ENCODE results near the gene ATF7. TPM values are rescaled to one million over a fixed set of nuclear protein-coding genes. Genes with fewer than 3 reads are reported as not detected.

ATF7 gene
- total RNA-seq, 2 experiments from 2014 or later = 19.3 to 20.7 TPM

DNA sequence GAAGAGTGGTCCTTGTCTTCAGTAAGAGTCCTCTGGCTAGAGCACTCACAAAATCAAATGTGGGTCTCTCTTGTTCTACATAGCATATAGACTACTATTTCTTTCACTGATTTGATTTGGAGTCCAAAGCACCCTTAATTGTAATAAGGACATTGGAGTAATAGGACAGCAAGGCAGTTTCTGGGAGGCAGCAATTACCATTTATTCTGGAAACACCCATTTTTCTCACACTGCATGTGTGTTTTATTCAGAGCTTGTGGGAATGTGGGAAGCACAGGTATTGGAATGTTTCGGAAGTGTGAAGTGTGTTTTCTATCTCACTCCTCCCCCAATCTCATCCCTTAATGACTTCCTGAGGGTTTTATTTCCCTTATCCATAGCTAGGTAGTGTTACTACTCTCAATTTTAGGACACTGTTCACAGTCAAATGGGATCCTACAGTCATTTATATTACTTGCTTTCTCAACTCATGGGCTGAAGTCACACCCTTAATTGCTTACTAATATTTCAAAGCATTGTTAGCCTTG is 154.1 kb downstream of the ATF7 start:
- Mint-ChIP-seq H3K4me3 (no peak overlapping the region), H3K9me3 (no peaks in the 10 kb centered on the region), H3K36me3 (peaks cover 80% of the 10 kb centered on the region), H3K27ac (peak overlapping the region; percentile 26), H3K4me1 (ENCODE audit: low read depth) (peaks cover 57% of the 10 kb centered on the region), H3K27me3 (no peaks in the 10 kb centered on the region)
- no peak for DNase-seq
- ChIA-PET POLR2A (interaction anchor here (1.5 to 7.7 kb wide), 2 partner anchors 12 to 18 kb away, joined by 6 to 53 read pairs; no protein-coding TSS in a partner anchor), CTCF (interaction anchor here (1.3 kb wide), 1 partner anchor 10 kb away, joined by 4 read pairs; no protein-coding TSS in a partner anchor)
- intact Hi-C loops (cut with micrococcal nuclease) = no loop called here

DNA sequence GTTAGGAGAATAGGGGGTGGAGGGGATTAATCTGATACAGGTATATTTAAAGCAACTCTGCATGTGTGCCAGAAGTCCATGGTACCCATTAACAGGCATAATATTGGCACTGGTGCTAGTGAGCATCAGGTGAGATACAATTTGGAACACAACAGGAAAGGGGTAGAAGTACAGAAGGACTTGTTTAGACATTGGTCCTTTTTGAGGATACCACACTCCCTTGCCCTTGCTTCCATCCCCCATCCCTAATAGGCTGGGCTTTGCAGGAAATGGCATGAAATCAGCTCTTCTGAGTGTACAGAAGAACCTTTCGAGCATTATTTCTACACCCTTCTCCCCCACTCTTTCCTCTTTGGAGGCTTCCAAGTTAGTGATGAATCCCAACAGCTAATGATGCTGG is 157.9 kb downstream of the ATF7 start:
- Mint-ChIP-seq H3K27ac (no peak overlapping the region), H3K27me3 (no peaks in the 10 kb centered on the region), H3K36me3 (peaks cover 75% of the 10 kb centered on the region), H3K4me1 (ENCODE audit: low read depth) (peaks cover 37% of the 10 kb centered on the region), H3K4me3 (no peak overlapping the region), H3K9me3 (no peaks in the 10 kb centered on the region)
- DNase-seq = no peak
- CTCF ChIA-PET = no interaction called here
- POLR2A ChIA-PET = interaction anchor here (1.0 kb wide), 1 partner anchor 9 kb away, joined by 7 read pairs; no protein-coding TSS in a partner anchor
- intact Hi-C loops (cut with micrococcal nuclease) = no loop called here

GRCh38 chr12:53467880-53468279 is 158.3 kb downstream of the ATF7 start:
- H3K9me3 Mint-ChIP-seq = no peaks in the 10 kb centered on the region
- H3K27ac Mint-ChIP-seq = no peak overlapping the region
- DNase-seq = no peak
- peaks cover 78% of the 10 kb centered on the region for H3K36me3 Mint-ChIP-seq
- peaks cover 38% of the 10 kb centered on the region for H3K4me1 Mint-ChIP-seq (ENCODE audit: low read depth)
- no peaks in the 10 kb centered on the region for H3K27me3 Mint-ChIP-seq
- H3K4me3 Mint-ChIP-seq = no peak overlapping the region
- CTCF ChIA-PET = no interaction called here
- POLR2A ChIA-PET = interaction anchor here (1.0 to 1.2 kb wide), 2 partner anchors 8 to 9 kb away, joined by 3 to 7 read pairs; no protein-coding TSS in a partner anchor
- intact Hi-C loops (cut with micrococcal nuclease) = no loop called here

DNA sequence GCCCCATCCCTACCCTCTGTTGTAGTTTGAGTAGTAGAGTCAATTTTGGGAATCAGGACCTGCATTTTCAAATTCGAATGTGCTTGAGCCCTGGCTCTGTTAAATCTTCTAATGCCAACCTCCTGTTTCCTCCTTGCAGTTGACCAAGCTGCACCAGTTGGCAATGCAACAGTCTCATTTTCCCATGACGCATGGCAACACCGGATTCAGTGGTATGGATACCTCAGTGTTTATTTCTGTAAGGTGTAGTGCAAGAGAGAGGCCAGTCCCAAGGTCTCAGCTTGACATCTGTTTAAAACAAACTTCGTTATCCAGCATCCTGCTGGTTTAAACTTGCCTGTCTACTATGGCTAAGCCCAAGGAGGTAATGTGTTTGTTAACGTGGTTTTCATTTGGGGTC is 159.1 kb downstream of the ATF7 start:
- peaks cover 80% of the 10 kb centered on the region for H3K36me3 Mint-ChIP-seq
- intact Hi-C loops (cut with micrococcal nuclease) = no loop called here

DNA sequence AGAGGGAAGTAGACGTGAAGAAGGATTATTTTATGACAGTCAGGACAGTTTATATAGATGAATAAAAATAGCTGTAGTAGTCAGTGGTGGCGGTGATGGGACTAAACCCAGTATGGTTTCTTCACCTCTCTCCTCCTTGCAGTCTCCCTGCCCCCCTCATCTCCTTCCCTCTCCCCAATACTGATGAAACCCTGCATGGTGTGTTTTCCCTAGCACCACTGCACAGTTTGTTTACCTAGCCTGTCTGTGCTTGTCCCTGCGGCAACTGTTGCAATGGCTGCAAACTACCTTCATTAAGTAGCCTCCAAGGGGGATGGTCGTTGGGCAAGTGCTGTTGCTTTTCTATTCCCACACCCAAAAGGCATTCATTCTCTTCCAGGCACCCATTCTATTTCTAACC is 159.5 kb downstream of the ATF7 start:
- no peak overlapping the region for H3K4me3 Mint-ChIP-seq

More for the DNA sequence above, 159.1 kb downstream of the ATF7 start:
- Mint-ChIP-seq H3K27me3 (no peaks in the 10 kb centered on the region), H3K4me1 (ENCODE audit: low read depth) (peaks cover 36% of the 10 kb centered on the region), H3K4me3 (no peak overlapping the region), H3K27ac (peak overlapping the region; percentile 1), H3K9me3 (no peaks in the 10 kb centered on the region)
- ChIA-PET CTCF (interaction anchor here (0.6 kb wide), 1 partner anchor 24 kb away, joined by 3 read pairs; no protein-coding TSS in a partner anchor), POLR2A (interaction anchor here (1.0 to 1.3 kb wide), 4 partner anchors 8 to 16 kb away, joined by 3 to 7 read pairs (median 4); no protein-coding TSS in a partner anchor)
- no peak for DNase-seq

DNA sequence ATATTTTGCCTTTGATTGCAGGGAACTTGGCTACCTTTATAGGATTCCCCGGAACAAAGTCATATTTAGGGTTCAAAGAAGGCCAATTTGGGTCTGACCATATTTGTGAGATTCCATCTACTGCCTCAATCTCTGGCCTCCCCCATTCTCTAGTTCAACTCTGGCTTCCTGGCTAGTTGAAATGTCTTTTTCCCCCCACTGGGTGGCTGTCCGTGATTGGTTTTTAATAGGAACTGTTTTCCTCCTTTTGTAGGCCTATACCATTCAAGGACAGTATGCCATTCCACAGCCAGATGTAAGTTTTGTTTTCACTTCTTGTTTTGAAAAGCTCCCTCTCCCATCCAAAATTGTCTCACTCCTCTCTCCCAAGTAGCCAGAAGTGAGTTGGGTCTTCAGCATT is 160.5 kb downstream of the ATF7 start:
- ChIA-PET CTCF (interaction anchor here (0.6 to 1.7 kb wide), 2 partner anchors 11 to 141 kb away, joined by 3 to 8 read pairs; no protein-coding TSS in a partner anchor), POLR2A (interaction anchor here (1.3 to 2.5 kb wide), 3 partner anchors 8 to 18 kb away, joined by 3 to 16 read pairs (median 4); no protein-coding TSS in a partner anchor)
- peak overlapping the region; percentile 40 for H3K27ac Mint-ChIP-seq
- H3K27me3 Mint-ChIP-seq = no peaks in the 10 kb centered on the region
- H3K4me3 Mint-ChIP-seq = no peak overlapping the region
- intact Hi-C loops (cut with micrococcal nuclease) = no loop called here
- no peaks in the 10 kb centered on the region for H3K9me3 Mint-ChIP-seq
- H3K4me1 Mint-ChIP-seq (ENCODE audit: low read depth) = peaks cover 32% of the 10 kb centered on the region
- H3K36me3 Mint-ChIP-seq = peaks cover 77% of the 10 kb centered on the region
- DNase-seq = no peak

More for the DNA sequence above, 159.5 kb downstream of the ATF7 start:
- intact Hi-C loops (cut with micrococcal nuclease) = no loop called here
- ChIA-PET CTCF (no interaction called here), POLR2A (interaction anchor here (1.1 to 1.3 kb wide), 3 partner anchors 9 to 17 kb away, joined by 3 to 4 read pairs (median 3); no protein-coding TSS in a partner anchor)
- no peaks in the 10 kb centered on the region for H3K9me3 Mint-ChIP-seq
- DNase-seq = no peak
- peaks cover 32% of the 10 kb centered on the region for H3K4me1 Mint-ChIP-seq (ENCODE audit: low read depth)
- peaks cover 79% of the 10 kb centered on the region for H3K36me3 Mint-ChIP-seq
- no peaks in the 10 kb centered on the region for H3K27me3 Mint-ChIP-seq
- H3K27ac Mint-ChIP-seq = peak overlapping the region; percentile 1

- Mint-ChIP-seq H3K9me3 (no peaks in the 10 kb centered on the region), H3K4me1 (ENCODE audit: low read depth) (peaks cover 38% of the 10 kb centered on the region), H3K36me3 (peaks cover 81% of the 10 kb centered on the region), H3K27me3 (no peaks in the 10 kb centered on the region), H3K27ac (peak overlapping the region; percentile 49), H3K4me3 (no peak overlapping the region)
- ChIA-PET CTCF (interaction anchor here (1.2 to 1.7 kb wide), 4 partner anchors 10 to 12 kb away, joined by 3 to 8 read pairs (median 4); no protein-coding TSS in a partner anchor), POLR2A (interaction anchor here (1.1 to 2.5 kb wide), 3 partner anchors 9 to 13 kb away, joined by 4 to 16 read pairs (median 7); no protein-coding TSS in a partner anchor)
- DNase-seq = no peak
- intact Hi-C loops (cut with micrococcal nuclease) = no loop called here
These were observed 161.3 kb downstream of the ATF7 start for GRCh38 chr12:53464685-53465418.

DNA sequence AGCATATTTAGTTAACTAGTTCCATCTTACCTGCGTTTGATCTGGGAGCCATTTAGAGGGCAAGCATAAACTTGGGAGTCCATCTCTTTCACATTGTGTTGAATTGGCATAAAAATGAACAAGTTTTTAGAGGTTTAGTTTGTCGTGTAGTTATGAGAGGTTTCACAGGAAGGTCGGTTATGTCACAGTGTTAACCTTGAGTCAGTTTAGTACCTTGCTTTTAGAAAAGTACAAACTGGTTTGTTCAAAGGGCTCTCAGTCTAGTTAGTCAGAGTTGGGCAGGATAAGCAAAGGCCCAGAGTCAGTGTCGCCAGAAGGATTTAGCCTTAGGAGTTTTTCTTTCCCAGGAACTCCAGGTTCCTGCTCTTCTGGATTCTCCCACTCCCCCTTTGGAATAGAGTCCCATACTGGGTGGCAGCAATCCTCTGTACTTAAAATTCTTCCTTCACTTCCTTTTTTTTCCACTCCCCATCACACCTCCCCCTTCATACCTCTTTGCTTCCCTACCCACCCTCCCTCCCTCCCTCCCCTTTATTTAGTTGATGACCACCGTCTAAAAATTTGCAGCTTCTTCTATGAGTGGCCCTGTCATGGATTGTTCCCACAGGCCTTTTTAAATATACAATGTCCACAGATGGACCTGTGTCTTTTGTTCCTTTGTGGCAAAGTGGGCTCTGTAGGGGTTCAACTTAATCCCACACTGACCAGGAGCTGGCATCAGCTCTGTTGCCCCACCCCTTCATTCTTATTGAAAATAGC is 162.2 kb downstream of the ATF7 start:
- Mint-ChIP-seq H3K27me3 (no peaks in the 10 kb centered on the region), H3K9me3 (no peaks in the 10 kb centered on the region), H3K4me1 (ENCODE audit: low read depth) (peaks cover 43% of the 10 kb centered on the region), H3K27ac (peak overlapping the region; percentile 42), H3K36me3 (peaks cover 83% of the 10 kb centered on the region), H3K4me3 (no peak overlapping the region)
- ChIA-PET POLR2A (interaction anchor here (1.1 to 2.5 kb wide), 3 partner anchors 9 to 10 kb away, joined by 3 to 16 read pairs (median 7); no protein-coding TSS in a partner anchor), CTCF (interaction anchor here (0.9 to 1.3 kb wide), 4 partner anchors 10 to 45 kb away, joined by 3 to 4 read pairs (median 4); no protein-coding TSS in a partner anchor)
- no peak for DNase-seq
- intact Hi-C loops (cut with micrococcal nuclease) = no loop called here

- no peak overlapping the region for H3K4me3 Mint-ChIP-seq
- H3K27me3 Mint-ChIP-seq = no peaks in the 10 kb centered on the region
- ChIA-PET POLR2A (interaction anchor here (1.2 kb wide), 1 partner anchor 11 kb away, joined by 3 read pairs; no protein-coding TSS in a partner anchor), CTCF (interaction anchor here (1.0 kb wide), 1 partner anchor 45 kb away, joined by 3 read pairs; no protein-coding TSS in a partner anchor)
- intact Hi-C loops (cut with micrococcal nuclease) = no loop called here
- no peak overlapping the region for H3K27ac Mint-ChIP-seq
- H3K36me3 Mint-ChIP-seq = peaks cover 83% of the 10 kb centered on the region
- H3K9me3 Mint-ChIP-seq = no peaks in the 10 kb centered on the region
- DNase-seq = no peak
- peaks cover 46% of the 10 kb centered on the region for H3K4me1 Mint-ChIP-seq (ENCODE audit: low read depth)
These were observed 163.2 kb downstream of the ATF7 start for GRCh38 chr12:53462935-53463334.

GRCh38 chr12:53461591-53461990 is 164.6 kb downstream of the ATF7 start:
- Mint-ChIP-seq H3K27ac (no peak overlapping the region), H3K9me3 (no peaks in the 10 kb centered on the region), H3K27me3 (no peaks in the 10 kb centered on the region), H3K4me3 (no peak overlapping the region), H3K36me3 (peaks cover 74% of the 10 kb centered on the region), H3K4me1 (ENCODE audit: low read depth) (peaks cover 43% of the 10 kb centered on the region)
- CTCF ChIA-PET = interaction anchor here (1.0 kb wide), 1 partner anchor 47 kb away, joined by 4 read pairs; no protein-coding TSS in a partner anchor
- no peak for DNase-seq
- POLR2A ChIA-PET = no interaction called here
- intact Hi-C loops (cut with micrococcal nuclease) = no loop called here

GRCh38 chr12:53461059-53461458 is 165.1 kb downstream of the ATF7 start:
- intact Hi-C loops (cut with micrococcal nuclease) = no loop called here

More at GRCh38 chr12:53461059-53461458, 165.1 kb downstream of the ATF7 start:
- Mint-ChIP-seq H3K4me1 (ENCODE audit: low read depth) (peaks cover 43% of the 10 kb centered on the region), H3K27ac (peak overlapping the region; percentile 7), H3K4me3 (no peak overlapping the region), H3K36me3 (peaks cover 73% of the 10 kb centered on the region), H3K27me3 (no peaks in the 10 kb centered on the region), H3K9me3 (no peaks in the 10 kb centered on the region)
- CTCF ChIA-PET = interaction anchor here (1.0 kb wide), 1 partner anchor 48 kb away, joined by 4 read pairs; no protein-coding TSS in a partner anchor
- POLR2A ChIA-PET = no interaction called here
- DNase-seq = no peak

Data from activated CD4-positive, alpha-beta memory T cell treated with anti-CD3 and anti-CD28 coated beads for 36 hours (primary cell).